Stimulated activated CD8-positive, alpha-beta memory T cell treated with anti-CD3 and anti-CD28 coated beads, Interleukin-12 subunit alpha, Interleukin-12 subunit beta, amount 100 ng/mL, for 4 hours (primary cell): ENCODE results near the gene DGKI.

ENCODE experiments used
- DNase-seq: peaks from one replicate; pipeline ENCODE4 v3.0.0-alpha.2; 2020; ENCODE audit warnings: low read depth

Gene DGKI

DNA sequence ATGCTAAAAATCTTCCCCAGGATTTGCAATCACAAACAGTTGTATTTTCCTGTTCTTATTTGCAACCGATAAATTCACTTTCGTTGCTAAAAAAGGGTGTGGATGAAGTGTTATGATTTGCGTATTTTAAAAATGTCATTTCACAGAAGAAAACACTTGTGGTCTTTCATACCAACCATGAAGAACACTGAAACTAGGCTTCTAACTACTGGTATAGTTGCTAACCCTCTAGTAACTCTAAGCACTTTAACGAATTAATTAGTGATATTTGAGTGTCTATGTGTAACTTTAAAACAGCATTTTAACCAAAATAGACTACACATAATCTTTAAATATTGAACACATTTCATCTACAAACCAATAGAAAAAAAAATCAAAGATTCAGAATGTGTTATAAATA is 315.1 kb downstream of the DGKI start:
- no peak for DNase-seq

GRCh38 chr7:137527634-137528033 is 319.1 kb downstream of the DGKI start:
- no peak for DNase-seq

- DNase-seq: no peak
Measured at GRCh38 chr7:137523171-137523570, 323.6 kb downstream of the DGKI start.

- DNase-seq: no peak
Measured at GRCh38 chr7:137521451-137521850, 325.3 kb downstream of the DGKI start.

DNA sequence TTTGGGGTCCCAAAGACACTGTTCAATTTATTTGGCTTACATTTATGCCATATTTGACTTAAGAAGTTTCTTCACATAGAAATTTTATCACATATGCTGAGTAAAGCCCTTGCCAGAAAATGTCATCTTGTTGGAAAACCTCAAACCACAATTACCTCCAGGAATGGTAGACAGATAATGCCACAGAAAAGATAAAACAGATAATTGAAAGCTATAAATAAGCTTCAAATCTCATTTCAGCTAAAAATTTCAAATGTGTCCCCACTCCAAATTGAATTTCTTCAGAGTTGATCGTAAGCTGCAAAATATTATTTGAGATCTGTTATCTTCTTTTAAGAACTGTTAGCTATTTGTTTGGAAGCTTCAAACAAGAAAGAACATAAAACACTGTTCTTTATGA is 326.8 kb downstream of the DGKI start:
- DNase-seq: no peak

DNA sequence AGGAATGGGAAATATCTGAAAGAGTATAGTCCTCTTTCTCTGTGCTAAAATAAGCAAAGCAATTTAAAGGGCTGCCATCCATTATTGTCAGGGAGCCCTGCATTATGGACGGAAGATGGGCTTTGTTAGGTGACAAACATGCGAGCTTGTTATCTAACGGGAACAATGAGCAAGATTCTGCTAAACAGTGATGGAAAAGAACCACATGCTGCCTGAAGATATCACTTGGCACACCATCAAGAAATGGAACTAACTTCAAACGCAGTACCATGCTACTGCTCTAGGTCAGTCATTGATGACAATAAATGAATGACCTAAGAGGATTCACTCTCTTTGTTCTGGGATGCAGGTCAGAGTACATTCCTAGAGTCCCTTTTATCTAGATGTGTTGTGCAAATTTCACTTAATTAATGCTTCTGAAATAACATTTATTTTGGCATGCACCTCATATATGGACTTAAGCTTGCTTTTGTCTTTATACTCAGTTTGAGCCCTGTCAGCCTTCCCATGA is 327.5 kb downstream of the DGKI start:
- no peak for DNase-seq

GRCh38 chr7:137513091-137513490 is 333.7 kb downstream of the DGKI start:
- no peak for DNase-seq

DNA sequence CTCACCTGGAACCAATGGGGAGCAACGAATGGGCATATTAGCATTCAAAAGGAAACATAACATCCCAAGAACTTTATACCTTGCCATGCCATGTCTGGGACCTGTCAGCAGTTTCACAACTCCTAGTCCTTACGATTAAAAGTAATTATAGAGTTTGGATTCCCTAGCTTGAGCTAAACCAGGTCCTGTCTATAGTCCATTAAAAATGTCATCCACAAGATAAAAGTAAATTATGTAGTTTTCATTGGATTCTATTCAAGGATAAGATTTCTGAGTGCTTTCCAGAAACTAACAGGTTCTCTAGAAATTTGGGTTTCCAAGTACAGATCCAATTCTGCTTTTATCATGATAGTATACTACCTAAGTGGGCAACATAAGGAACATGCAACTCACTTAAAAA is 339.7 kb downstream of the DGKI start:
- no peak for DNase-seq

DNA sequence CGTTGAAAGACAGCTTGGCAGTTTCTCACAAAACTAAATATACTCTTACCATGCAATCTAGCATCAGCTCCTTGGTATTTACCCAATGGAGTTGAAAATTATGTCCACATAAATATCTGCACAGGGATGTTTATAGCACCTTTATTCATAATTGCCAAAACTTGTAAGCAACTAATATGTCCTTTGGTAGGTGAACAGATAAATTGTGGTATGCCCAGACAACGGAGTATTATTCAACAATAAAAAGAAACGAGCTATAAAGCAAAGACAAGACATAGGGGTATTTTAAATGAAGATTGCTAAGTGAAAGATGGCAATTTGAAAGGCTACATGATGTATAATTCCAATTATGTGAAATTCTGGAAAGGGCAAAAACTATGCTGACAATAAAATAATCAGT is 340.7 kb downstream of the DGKI start:
- DNase-seq: no peak

GRCh38 chr7:137501562-137501961 is 345.2 kb downstream of the DGKI start:
- no peak for DNase-seq

DNA sequence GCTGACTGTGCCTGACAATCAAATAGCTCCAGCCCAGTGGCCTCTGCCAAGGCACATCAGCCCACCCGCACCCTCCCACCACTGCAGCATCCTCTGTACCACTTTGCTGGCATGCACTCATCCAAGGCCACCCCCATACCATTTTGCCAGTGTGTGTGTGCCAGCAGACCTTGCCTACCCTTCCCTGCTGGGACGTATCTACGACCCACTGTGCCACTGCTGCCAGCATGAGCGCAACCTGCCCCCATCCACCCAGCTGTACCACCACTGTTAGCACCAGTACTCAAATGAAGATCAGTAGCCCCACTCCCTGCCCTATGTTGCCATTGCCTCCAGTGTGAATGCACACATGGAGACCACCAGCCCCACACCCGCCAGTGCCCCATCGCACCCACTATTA is 353.9 kb downstream of the DGKI start:
- DNase-seq: no peak

- no peak for DNase-seq
Measured at GRCh38 chr7:137489880-137490279, 356.9 kb downstream of the DGKI start.

GRCh38 chr7:137488038-137488437 is 358.7 kb downstream of the DGKI start:
- no peak for DNase-seq

DNA sequence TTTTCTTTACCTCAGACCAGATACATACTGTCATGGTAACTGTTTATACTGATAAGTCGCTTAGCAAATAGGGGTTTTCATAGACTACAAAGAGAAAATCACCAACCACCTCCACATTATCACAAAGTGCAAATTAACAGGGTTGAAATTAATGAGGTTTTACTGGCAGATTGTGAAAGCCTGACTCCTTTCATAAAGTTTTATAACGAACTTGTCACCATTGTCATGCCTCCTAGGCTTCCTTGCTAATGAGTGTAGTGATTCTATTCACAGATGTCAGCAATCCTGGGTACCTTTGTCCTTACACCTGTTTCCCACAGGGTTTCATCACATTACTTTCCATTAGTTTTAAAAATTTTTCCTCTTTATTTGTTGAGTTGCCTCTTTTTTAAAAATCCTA is 361.0 kb downstream of the DGKI start:
- no peak for DNase-seq

- DNase-seq: no peak
Measured at GRCh38 chr7:137484326-137484725, 362.4 kb downstream of the DGKI start.

GRCh38 chr7:137482466-137482865 is 364.3 kb downstream of the DGKI start:
- DNase-seq: no peak

GRCh38 chr7:137480824-137481365 is 365.9 kb downstream of the DGKI start:
- no peak for DNase-seq

DNA sequence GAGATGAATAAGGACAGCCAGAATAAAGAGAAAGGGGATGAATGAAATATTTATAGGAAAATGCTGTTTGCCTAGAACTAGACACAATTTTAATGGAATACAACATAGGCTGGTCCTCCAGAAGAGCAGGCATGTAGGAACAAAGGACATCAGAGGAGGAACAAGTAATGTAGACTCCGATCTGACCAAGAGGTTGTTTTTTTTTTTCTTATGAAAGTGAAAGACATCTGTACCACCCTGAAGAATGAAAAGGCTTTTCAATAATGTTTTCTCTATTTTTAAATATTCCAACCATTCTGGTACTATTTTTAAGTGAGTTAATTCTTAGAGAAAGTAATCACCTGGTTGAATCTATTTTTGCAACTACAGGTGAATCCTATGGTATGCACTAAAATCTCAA is 366.4 kb downstream of the DGKI start:
- DNase-seq: no peak

- DNase-seq: no peak
Measured at GRCh38 chr7:137476937-137477336, 369.8 kb downstream of the DGKI start.

- DNase-seq: no peak
Measured at GRCh38 chr7:137475966-137476365, 370.8 kb downstream of the DGKI start.

- DNase-seq: no peak
Measured at GRCh38 chr7:137474540-137475026, 372.2 kb downstream of the DGKI start.

GRCh38 chr7:137471128-137471527 is 375.6 kb downstream of the DGKI start:
- DNase-seq: no peak

GRCh38 chr7:137469858-137470257 is 376.9 kb downstream of the DGKI start:
- DNase-seq: no peak

- no peak for DNase-seq
Measured at GRCh38 chr7:137469191-137469811, 377.5 kb downstream of the DGKI start.
